ENCODE data around the gene HSPA12A. TPM values are rescaled to one million over a fixed set of nuclear protein-coding genes. Genes with fewer than 3 reads are reported as not detected.

HSPA12A gene
- total RNA-seq, 4 donors from 2014 or later: 2.6 to 15.7 (median 6.8) TPM

DNA sequence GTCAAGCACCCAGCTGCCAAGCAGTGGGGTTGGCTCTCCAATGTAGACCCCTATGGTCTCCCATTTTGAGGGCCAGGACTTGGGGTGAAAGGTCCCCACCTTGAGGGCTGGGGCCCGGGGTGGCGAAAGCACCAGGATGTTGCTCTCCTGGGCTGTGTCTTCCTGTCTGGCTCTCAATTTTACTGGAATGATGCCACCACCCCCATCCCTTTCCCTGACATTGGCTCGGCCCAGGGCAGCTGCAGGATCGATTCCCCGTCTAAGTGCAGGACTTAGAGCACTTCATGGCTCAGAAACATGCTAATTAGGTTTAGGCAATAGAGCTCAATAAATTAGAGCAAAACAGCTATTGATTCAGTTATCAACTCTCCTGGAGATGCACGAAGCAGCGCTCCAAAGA, 27.0 kb upstream of the HSPA12A start:
- H3K27me3 ChIP-seq: no peaks in the 10 kb centered on the region
- no peaks in the 10 kb centered on the region for H3K36me3 ChIP-seq
- no peak for DNase-seq
- H3K4me3 ChIP-seq: no peak overlapping the region
- H3K27ac ChIP-seq: no peak overlapping the region
- H3K4me1 ChIP-seq: peaks cover 0 to 10% (median 2%) of the 10 kb centered on the region in 4 donors
- TF ChIP-seq, protein P1, sequence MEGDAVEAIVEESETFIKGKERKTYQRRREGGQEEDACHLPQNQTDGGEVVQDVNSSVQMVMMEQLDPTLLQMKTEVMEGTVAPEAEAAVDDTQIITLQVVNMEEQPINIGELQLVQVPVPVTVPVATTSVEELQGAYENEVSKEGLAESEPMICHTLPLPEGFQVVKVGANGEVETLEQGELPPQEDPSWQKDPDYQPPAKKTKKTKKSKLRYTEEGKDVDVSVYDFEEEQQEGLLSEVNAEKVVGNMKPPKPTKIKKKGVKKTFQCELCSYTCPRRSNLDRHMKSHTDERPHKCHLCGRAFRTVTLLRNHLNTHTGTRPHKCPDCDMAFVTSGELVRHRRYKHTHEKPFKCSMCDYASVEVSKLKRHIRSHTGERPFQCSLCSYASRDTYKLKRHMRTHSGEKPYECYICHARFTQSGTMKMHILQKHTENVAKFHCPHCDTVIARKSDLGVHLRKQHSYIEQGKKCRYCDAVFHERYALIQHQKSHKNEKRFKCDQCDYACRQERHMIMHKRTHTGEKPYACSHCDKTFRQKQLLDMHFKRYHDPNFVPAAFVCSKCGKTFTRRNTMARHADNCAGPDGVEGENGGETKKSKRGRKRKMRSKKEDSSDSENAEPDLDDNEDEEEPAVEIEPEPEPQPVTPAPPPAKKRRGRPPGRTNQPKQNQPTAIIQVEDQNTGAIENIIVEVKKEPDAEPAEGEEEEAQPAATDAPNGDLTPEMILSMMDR (IDR thresholded peaks at IDR 0.05): no peak
- no peaks in the 10 kb centered on the region for H3K9me3 ChIP-seq

DNA sequence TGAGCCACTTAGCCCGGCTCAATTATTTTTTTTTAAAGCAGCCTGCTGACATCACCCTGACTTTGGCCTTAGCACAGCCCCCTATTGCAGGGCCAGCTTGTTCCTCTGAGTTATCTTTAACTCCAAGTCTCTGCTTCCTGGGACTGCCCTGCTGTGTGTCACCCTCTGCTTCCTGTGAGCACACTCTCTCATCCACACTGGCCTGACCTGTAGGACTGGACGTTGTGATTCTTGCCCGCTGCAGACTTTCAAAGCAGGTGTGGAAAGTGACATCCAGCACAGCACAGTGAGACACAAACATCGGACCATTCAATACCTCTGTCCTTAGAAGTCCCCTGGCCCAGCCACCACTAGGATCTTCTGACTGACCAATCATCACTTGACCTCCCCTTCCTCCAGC, 26.4 kb upstream of the HSPA12A start:
- Histone ChIP-seq H3K4me1 (peaks cover 0 to 10% (median 2%) of the 10 kb centered on the region in 4 donors), H3K27ac (no peak overlapping the region), H3K36me3 (no peaks in the 10 kb centered on the region), H3K4me3 (no peak overlapping the region), H3K27me3 (no peaks in the 10 kb centered on the region), H3K9me3 (no peaks in the 10 kb centered on the region)
- TF ChIP-seq, protein P1 (IDR thresholded peaks at IDR 0.05): no peak
- TF ChIP-seq POLR2A (IDR thresholded peaks at IDR 0.05): no peak
- DNase-seq: no peak

DNA sequence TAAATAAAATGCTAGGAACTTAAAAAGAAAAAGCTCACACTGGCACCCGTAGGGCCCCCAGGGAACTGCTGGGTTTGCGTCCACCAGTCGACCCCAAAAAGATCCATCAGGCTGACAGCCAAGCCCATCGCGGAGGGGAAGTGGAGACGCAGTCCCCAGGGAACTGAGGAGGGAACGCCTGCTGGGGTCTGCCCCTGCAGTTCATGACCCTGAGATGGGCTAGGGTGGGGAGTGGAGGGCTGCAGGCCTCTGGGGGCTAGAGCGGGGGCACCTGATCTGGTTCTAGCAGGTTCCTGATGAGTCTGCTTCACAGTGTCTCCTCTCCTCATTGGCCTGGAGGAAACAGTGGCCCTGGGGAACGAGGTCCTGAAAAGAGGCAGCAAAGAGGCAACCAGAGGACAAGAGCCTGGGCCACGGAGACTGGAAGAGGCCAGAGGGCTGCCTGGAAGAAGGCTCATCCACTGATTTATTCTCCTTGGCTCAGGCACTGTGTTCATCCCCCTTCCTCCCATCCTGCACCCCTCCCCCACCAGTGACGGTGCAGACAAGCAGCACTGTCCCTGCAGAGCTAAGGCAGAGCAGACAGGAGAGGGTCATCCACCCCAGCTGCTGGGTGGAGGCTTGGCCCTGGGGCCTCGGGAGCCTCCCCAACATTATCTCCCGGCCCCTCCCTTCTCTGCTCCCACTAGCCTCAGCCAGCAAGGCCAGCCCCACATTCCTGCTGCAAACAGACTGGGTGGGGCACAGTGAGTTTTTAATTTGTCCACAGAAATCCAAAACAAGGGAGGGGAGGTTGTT, 24.7 kb upstream of the HSPA12A start:
- Histone ChIP-seq H3K4me3 (no peak overlapping the region), H3K27me3 (no peaks in the 10 kb centered on the region), H3K36me3 (no peaks in the 10 kb centered on the region), H3K27ac (no peak overlapping the region), H3K4me1 (peaks cover 0 to 10% (median 2%) of the 10 kb centered on the region in 4 donors), H3K9me3 (no peaks in the 10 kb centered on the region)
- no peak for DNase-seq
- no peak for TF ChIP-seq POLR2A (IDR thresholded peaks at IDR 0.05)
- TF ChIP-seq, protein P1 (IDR thresholded peaks at IDR 0.05): no peak

- TF ChIP-seq POLR2A (IDR thresholded peaks at IDR 0.05): no peak
- TF ChIP-seq, protein P1 (IDR thresholded peaks at IDR 0.05): no peak
- Histone ChIP-seq H3K27ac (no peak overlapping the region), H3K4me1 (peaks cover 0 to 10% (median 2%) of the 10 kb centered on the region in 4 donors), H3K4me3 (no peak overlapping the region), H3K9me3 (no peaks in the 10 kb centered on the region), H3K27me3 (no peaks in the 10 kb centered on the region), H3K36me3 (no peaks in the 10 kb centered on the region)
- no peak for DNase-seq
Observed at GRCh38 chr10:116766241-116766827, 24.0 kb upstream of the HSPA12A start.

DNA sequence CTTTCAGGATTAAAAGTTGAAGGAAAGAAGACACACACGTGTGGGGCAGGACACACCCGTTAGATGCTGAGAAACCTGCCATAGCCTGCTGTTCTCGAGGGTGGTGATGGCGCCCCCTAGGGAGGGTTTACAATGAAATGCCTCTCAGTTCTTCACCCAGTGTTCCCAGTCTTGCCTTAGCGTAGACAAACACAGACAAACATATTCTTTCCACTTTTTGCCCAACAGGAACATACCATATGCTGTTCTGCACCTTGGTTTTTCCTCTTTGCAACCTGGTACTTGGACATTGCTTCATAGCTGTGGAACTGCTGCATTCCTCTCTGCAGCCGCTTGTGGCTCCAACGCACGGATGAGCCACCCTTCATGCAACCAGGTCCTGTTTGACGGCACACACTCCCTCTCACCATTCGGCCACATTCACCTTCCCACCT, 23.3 kb upstream of the HSPA12A start:
- no peaks in the 10 kb centered on the region for H3K9me3 ChIP-seq
- peak in 1 of 3 donors; percentile 72 for DNase-seq
- H3K27ac ChIP-seq: no peak overlapping the region
- peaks cover 0 to 10% (median 2%) of the 10 kb centered on the region in 4 donors for H3K4me1 ChIP-seq
- H3K4me3 ChIP-seq: no peak overlapping the region
- TF ChIP-seq POLR2A (IDR thresholded peaks at IDR 0.05): no peak
- TF ChIP-seq, protein P1 (IDR thresholded peaks at IDR 0.05): peak in 4 of 6 experiments; percentile 24 to 46 (median 38)
- H3K36me3 ChIP-seq: no peaks in the 10 kb centered on the region
- no peaks in the 10 kb centered on the region for H3K27me3 ChIP-seq

All from Peyer's patch (tissue), 4 donors.